GM12892 (cell line): ENCODE results near the gene UBTD2.

Source experiments
- POLR2A ChIP-seq: IDR thresholded peaks from 2 replicates; pipeline ENCODE4 v1.6.1; 2011; ENCODE audit warnings: low read depth, low read length, control low read depth
- POLR2AphosphoS5 ChIP-seq: IDR thresholded peaks from 2 replicates; pipeline ENCODE4 v1.6.1; 2011; ENCODE audit warnings: low read depth, low read length, control low read depth

DNA sequence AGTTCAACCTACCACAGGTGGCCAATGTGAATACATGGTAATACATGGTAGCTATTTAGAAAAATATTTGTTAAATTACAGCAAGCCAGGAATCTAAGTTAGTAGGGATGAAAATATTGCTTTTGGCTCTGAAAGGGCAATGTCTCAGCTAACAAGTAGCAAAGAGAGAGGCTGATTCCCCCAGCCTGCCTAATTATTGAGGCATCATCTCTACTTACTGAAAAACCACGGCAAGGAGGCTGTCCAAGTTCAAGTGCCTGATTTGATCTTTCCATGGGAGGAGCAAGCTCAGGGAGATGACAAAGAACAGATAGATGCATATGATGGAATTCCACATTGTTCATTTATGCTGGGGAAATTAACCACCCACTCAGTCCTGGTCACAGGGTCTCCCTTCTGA lies 28.7 kb upstream of the UBTD2 start:
- TF ChIP-seq POLR2AphosphoS5 (no peak), POLR2A (no peak)
